NCI-H524 treated with DMSO at 0.1 percent for 48 hours (cell line): ENCODE results near the gene PDE4D.

Experiments used
- DNase-seq: peaks from one replicate; lab custom pipeline; 2025; lab: John Stamatoyannopoulos, UW

Gene PDE4D

GRCh38 chr5:59037941-59038797 lies 855.4 kb downstream of the PDE4D start:
- no peak for DNase-seq

- DNase-seq: no peak
Observed at GRCh38 chr5:59037453-59037852, 856.1 kb downstream of the PDE4D start.

GRCh38 chr5:59037041-59037440 lies 856.5 kb downstream of the PDE4D start:
- no peak for DNase-seq

DNA sequence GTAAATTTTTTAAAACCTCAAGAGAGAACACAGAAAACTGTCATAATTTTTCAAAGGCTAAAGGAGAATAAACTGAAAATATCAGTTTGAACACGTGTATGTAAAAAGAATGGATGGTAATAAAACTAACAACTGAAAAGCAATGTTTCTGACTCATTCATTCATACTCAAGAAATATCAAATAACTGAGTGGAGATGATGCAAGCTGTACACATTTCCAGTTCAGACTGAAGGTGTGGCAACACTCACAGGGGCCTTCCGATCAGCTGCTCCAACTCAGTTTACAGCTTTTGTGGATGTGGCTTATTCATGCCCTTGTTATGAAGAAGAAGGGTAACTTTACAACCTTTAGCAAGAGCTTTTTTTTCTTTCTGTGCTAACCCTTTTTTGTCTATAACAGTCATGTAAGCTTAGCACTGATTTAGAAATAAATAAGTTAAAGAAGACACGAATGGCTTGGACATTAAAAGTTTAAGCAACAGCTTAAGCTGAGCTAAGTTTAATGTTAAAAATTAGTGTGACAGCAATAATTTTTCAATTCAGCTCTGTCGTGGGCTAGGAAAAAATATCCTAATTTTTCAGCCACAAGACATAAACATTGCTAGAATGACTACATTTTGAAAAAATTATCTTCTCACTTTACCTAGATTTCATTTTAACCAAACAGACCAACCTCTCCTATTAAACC lies 857.1 kb downstream of the PDE4D start:
- DNase-seq: no peak

GRCh38 chr5:59035681-59036080 lies 857.8 kb downstream of the PDE4D start:
- DNase-seq: peak; percentile 47

GRCh38 chr5:59034498-59035186 lies 858.9 kb downstream of the PDE4D start:
- no peak for DNase-seq

DNA sequence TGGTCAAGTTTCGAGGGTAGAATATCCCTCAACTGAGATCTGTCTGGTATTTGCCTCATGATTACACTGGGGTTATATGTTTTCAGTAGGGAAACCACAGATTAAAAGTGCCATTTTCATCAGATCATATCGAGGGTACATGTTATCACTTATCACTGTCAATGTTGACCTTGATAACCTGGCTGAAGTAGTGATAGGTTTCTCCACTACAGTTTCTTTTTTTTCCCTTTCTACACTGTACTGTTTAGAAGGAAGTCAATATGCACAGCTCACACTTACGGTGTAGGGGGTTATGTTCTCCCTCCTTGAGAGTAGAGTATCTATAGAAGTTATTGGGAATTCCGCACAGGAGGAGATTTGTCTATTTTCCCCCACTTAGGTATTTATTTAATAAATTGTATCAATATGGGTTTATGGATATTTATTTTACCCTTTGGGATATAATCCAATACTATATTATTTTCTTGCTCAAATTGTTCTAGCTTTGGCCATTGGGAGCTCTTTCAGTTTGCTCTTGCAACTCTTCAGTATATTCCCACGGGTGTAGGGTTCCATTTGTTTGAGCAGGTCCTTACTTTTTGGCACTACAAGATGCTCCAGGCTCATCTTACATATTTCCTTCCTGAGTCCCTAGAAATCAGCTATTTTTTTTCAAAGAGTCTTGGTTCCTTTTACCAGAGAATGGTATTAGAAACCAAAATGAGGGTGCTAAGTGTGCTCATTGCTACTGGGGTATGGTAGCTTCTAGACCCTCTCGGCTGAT lies 866.2 kb downstream of the PDE4D start:
- no peak for DNase-seq

DNA sequence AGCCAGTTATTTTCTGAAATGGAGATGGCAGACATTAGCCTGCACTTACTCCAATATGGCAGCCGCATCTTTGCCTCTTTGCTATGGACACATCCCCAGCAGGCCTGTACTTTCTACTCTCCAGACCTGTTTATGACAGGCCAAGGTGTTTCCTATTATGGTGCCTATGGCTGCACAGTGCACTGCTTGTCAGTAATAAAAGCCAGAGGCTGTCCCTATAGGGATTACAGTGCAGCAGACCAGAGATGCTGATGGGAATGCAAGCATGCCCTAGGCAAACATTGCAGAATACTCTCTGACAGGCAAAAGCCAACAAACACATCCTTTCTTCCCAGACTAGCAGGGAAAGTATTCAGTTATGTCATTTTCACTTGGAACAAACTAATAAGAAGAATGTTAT lies 867.8 kb downstream of the PDE4D start:
- no peak for DNase-seq

DNA sequence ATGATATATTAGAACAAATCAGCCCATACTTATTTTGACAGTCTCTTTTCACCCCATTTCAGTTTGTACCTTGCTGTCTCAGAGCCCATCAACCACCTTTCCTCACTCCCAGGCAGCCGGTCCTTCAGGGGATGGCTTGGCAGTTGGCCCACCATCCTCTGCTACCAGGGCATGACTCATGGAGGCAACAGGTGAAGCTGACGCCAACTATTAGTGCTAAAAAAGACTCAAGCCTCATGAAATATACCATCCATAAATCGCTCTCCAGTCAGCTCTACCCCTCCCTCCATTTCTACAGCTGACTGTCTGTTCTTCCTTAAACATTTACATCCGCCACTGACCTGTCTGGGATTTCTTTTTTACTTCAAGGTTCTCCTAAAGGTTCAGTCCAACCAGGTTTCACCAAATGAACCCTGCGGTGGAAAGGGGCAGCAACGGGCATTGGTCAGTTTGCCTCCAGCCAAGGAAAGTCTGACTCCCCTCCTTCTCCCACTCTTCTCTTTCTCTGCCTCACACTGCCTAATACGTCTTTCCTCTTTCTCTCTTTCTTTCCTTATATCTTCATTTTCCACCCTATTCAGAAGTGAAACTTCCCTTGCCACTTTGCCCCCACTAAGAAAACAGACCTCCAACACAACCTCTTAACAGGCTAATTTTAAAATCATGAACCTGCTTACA lies 871.5 kb downstream of the PDE4D start:
- DNase-seq: no peak

DNA sequence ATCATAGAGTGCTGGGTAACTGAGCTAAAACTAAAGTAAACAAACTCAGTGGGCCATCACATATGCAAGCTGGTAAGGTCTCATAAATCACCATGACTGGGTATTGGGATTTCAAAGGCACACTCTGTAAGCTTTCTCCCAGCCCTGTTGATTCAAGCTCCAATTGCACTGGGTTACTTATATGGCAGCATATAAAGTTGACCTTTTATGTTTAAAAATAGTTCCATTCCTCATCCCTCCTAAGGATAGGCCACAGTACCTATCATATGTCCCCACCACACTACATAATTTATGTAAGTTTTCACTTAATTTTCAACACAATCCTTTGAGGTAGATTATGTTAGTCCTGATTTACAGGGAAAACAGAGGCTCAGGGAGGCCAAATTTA lies 872.2 kb downstream of the PDE4D start:
- DNase-seq: no peak

DNA sequence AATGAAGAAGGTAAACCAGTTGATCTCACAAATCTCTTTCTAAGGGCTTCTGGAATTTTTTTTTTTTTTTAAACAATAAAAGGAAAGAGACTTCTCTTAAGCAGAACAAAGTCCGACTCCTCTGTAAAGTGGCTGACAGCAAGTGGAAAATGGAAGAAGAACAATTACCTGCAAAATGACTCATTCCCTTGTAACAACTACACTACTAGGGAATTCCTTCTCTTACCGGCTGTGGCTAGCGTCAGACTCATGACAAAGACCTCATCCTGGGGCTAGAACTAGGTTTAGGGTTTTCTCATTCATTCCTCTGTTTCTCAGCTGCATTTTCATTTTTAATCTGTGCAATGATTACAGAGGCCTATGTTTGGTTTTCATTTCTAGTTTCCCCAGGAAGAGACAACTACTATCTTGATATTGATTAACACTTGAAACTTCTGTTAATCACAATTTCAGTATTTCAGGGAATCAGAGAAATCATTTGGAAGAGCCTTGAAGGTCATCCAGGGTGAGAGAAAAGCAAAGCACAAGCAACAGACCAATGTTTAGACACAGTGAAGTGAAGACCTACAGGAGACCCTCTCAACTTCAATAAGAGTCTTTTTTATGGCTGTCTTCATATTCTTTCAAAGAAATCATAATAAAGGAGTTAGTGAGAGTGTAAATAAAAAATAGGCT lies 872.8 kb downstream of the PDE4D start:
- no peak for DNase-seq

DNA sequence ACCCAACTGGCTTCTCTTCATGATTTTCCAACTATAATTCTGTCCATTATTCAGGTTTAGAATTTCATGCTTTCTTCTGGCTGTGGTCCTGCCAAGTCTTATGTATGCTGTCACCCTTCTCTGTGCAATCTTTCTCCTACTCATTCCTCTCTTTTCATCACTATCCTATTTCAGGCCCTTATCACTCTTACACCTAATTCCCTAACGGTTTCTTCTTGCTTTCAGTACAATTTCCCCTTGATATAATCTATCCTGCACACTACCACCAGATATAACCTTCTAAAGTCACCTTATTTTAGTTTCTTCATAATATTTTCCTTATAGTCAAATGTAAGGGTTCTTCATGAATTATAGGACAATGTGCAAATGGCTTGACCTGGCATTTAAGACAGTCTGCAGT lies 874.4 kb downstream of the PDE4D start:
- no peak for DNase-seq

- DNase-seq: no peak
Observed at GRCh38 chr5:59016925-59017324, 876.6 kb downstream of the PDE4D start.

DNA sequence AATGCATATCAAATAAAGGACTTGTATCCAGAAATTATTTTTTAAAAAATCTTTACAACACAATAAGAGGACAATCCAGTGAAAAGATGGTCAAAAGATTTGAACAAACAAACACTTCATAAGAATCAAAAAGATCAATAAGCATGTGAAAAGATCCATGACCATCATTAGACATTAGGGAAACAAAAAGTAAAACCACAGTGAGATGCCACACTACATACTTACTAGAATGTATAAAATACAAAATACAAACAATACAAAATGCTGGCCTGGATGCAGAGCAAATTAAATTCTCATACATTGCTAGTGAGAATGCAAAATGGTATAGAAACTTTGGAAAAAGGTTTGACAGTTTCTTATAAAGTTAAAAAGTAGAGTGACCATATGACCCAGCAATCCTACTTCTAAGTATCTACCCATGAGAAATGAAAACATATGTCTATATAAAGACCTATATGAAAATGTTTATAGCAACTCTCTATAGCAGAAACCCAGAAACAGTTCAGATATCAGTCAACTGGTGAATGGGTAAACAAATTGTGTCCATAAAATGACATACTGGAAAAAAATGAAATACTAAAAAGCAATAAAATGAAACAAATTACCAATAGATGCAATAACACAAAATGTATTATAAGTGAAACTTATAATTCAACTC lies 884.6 kb downstream of the PDE4D start:
- DNase-seq: no peak

DNA sequence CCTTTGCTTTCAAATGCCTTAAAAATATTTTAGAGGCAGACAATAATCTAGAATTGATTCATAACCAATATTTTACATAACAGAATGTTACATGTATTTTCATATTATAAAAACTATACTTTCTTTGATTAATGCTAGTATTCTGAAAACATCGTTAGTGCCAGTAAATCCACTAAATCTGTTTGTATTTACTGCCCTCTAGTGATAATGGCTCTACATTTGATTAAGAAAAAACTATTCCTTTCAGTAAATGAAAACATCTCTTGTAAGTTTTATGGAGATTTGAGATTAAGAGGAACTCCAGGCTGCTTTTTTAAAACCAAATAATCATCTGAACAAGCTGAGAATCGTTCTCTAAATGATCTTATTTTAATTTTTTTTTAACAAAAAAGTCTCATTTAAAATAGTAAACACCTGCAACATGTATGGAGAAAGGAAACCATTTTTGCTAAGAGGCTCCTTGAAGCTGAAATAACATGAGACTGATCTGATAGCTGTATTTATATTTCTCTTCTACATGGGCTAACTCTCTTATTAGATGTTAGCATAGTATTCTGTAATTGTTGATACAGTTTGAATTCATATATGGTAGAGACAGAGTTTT lies 886.0 kb downstream of the PDE4D start:
- DNase-seq: no peak

GRCh38 chr5:59005934-59006701 lies 887.4 kb downstream of the PDE4D start:
- DNase-seq: no peak

DNA sequence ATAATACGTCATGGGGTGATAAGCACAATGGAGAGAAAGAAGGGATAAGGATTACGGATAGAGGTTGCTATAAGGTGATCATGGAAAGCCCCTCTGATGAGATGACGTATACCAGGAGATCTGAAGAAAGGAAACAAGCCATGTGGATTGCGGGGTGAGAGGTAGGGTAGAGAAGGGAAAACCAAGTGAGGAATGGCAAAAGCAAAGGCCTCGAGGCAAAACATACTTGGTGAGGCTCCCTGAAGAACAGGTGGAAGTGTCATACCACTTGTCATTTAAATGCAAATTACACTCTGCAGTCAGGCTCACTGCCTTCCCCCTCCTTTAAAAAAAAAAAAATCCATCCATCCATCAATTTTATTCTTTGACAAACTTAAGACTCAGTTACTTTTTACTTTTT lies 889.9 kb downstream of the PDE4D start:
- no peak for DNase-seq

- no peak for DNase-seq
Observed at GRCh38 chr5:59003124-59003523, 890.4 kb downstream of the PDE4D start.

DNA sequence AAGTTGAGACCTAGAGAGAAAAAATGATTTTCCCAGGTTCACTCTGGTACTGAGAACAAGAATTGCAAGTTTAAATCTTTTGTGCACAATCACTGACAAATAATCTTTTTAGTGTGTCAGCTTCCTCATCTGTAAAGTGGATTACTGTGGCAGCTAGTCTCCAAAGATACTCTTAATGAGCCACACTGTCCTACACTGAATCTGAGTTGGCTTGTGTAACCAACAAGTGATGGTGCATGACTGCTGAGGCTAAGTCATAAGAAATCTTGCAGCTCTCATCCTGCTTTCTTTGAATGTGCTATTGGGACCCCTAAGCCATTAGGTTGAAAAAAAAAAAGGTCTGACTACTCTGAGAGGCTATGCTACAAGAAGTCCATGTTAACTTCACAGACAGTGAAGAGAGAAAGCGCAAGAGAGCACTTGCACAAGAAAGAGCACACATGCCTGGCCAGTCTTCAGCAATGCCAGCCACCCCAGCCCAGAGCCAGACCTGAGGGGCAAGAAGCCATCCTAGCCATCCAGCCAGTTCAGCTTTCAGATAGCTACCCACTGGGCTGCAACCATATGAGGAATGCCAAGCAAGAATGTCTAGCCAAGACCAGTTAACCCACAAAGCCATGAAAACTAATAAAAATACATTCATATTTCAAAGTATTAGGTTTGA lies 891.2 kb downstream of the PDE4D start:
- DNase-seq: no peak
